ENCODE data around the gene PON3. TPM values are rescaled to one million over a fixed set of nuclear protein-coding genes. Genes with fewer than 3 reads are reported as not detected.
A peak's percentile ranks its signal among the peaks of the same experiment; 100 is the strongest.

Gene PON3
- total and polyA plus RNA-seq, 2 of the 13 experiments (the other 11 are each of a cell fraction or from before 2014, with no cell fraction given), result 23.6 to 37.8 TPM

GRCh38 chr7:95342642-95343307 is 53.4 kb downstream of the PON3 start (continued):
- TF ChIP-seq CTCF (CRISPR knock-in tag; IDR thresholded peaks at IDR 0.05) (peak; percentile 56), ELF3 (CRISPR knock-in tag; IDR thresholded peaks at IDR 0.05) (0 out of 2 replicates have a peak, but pooled peaks have one; percentile 27), SMC3 (IDR thresholded peaks at IDR 0.05; ENCODE audit: low read length) (peak; percentile 71)

GRCh38 chr7:95342029-95342428 is 54.1 kb downstream of the PON3 start:
- 72% methylated on average over 3 of the region's 3 CpGs for WGBS (ENCODE audit: low lambda C conversion rate)

More at GRCh38 chr7:95342029-95342428, 54.1 kb downstream of the PON3 start:
- in situ Hi-C loops (cut with HindIII; ENCODE audit: extremely low pct_ligation_motif_present, low pct_unique_long_range_greater_than_20kb) (loop anchor here (5.0 to 25.0 kb wide), 2 partner anchors 135 to 345 kb away; no protein-coding TSS in a partner anchor), intact Hi-C loops (cut with micrococcal nuclease; ENCODE audit: unreplicated experiment) (no loop called here)
- CTCF ChIA-PET (ENCODE audit: low intra/inter-chr PET ratio, low total read pairs), result interaction anchor here (0.6 to 3.2 kb wide), 2 partner anchors 135 to 171 kb away, joined by 3 to 21 read pairs; no protein-coding TSS in a partner anchor
- H3K4me2 ChIP-seq (ENCODE audit: low read depth, low read length), result no peak overlapping the region
- TF ChIP-seq CCAR2 (optimal IDR thresholded peaks at IDR 0.05; ENCODE audit: low read depth, low read length) (no peak), MATR3 (CRISPR knock-in tag; IDR thresholded peaks at IDR 0.05) (no peak)
- DNase-seq (ENCODE audit: low spot score) (no peak), FAIRE-seq (no peak), ATAC-seq (no peak)
- no peaks in the 10 kb centered on the region for H3K36me3 ChIP-seq (replicated peaks in 1 of 2; ENCODE audit: control insufficient read depth in 1 of 2, insufficient read depth in 2 of 2, low read length in 2 of 2)
- H3K9ac ChIP-seq (ENCODE audit: insufficient read depth, low read depth, low read length), result no peak overlapping the region
- H3K4me3 ChIP-seq (replicated peaks in 1 of 3; ENCODE audit: insufficient read depth in 1 of 3, low read depth in 2 of 3, low read length in 3 of 3), result no peak overlapping the region
- H4K20me1 ChIP-seq (ENCODE audit: insufficient read depth, low read length), result no peaks in the 10 kb centered on the region
- peaks cover 13% of the 10 kb centered on the region for H3K4me1 ChIP-seq (ENCODE audit: insufficient read depth, low read length)
- H3K27ac ChIP-seq (ENCODE audit: extremely low read length, insufficient read depth, low read length), result no peak overlapping the region
- BruUV-seq (replicated peaks), result no TSS peak
- H3K9me3 ChIP-seq (ENCODE audit: low read length), result no peaks in the 10 kb centered on the region
- H2AFZ ChIP-seq (ENCODE audit: low read length), result no peak overlapping the region
- POLR2A ChIA-PET, result no interaction called here
- H3K79me2 ChIP-seq (ENCODE audit: insufficient read depth, low read length), result no peaks in the 10 kb centered on the region
- no peaks in the 10 kb centered on the region for H3K27me3 ChIP-seq (ENCODE audit: control insufficient read depth in 1 of 2, insufficient read depth in 2 of 2, low read length in 2 of 2)

Measured in HepG2 (cell line).